Upper lobe of left lung (tissue), 4 donors: ENCODE measurements around the gene SSPN.

ENCODE experiments used
- POLR2A ChIP-seq, 4 donors: fragments of 450-650 bp; IDR thresholded peaks; one replicate each; pipeline ENCODE4 v1.5.1; 2016 to 2017; ENCODE audit warnings: antibody characterized with exemption in 4 of 4, mild to moderate bottlenecking in 2 of 4
- POLR2AphosphoS5 ChIP-seq, 2 donors: sonication (generic); formaldehyde crosslinking; IDR thresholded peaks; one replicate each; pipeline ENCODE4 v1.5.1; 2017; ENCODE audit warnings: antibody characterized with exemption in 2 of 2
- TF ChIP-seq, protein P1 (sequence below), 6 experiments: fragments of 450-650 bp in 4 of 6; fragments of 200-600 bp in 2 of 6; sonication (generic) in 2 of 6; IDR thresholded peaks; one replicate each; pipeline ENCODE4 v1.5.1; 2016 to 2019; ENCODE audit warnings: antibody characterized with exemption in 6 of 6

GRCh38 chr12:26205941-26206340 lies 10.6 kb downstream of the SSPN start:
- TF ChIP-seq, protein P1, sequence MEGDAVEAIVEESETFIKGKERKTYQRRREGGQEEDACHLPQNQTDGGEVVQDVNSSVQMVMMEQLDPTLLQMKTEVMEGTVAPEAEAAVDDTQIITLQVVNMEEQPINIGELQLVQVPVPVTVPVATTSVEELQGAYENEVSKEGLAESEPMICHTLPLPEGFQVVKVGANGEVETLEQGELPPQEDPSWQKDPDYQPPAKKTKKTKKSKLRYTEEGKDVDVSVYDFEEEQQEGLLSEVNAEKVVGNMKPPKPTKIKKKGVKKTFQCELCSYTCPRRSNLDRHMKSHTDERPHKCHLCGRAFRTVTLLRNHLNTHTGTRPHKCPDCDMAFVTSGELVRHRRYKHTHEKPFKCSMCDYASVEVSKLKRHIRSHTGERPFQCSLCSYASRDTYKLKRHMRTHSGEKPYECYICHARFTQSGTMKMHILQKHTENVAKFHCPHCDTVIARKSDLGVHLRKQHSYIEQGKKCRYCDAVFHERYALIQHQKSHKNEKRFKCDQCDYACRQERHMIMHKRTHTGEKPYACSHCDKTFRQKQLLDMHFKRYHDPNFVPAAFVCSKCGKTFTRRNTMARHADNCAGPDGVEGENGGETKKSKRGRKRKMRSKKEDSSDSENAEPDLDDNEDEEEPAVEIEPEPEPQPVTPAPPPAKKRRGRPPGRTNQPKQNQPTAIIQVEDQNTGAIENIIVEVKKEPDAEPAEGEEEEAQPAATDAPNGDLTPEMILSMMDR (IDR thresholded peaks at IDR 0.05), result no peak
- TF ChIP-seq POLR2AphosphoS5 (IDR thresholded peaks at IDR 0.05), result no peak
- TF ChIP-seq POLR2A (IDR thresholded peaks at IDR 0.05), result no peak
